Body of pancreas (tissue), 4 donors: ENCODE results near the gene FXN. TPM values are rescaled to one million over a fixed set of nuclear protein-coding genes. Genes with fewer than 3 reads are reported as not detected.

Source experiments
- ATAC-seq: fragments of 150-250 bp; one replicate; pipeline ENCODE4 v1.9.1; 2016
- DNase-seq, 4 donors: peaks; one replicate each; pipeline ENCODE4 v3.0.0-alpha.2; 2019
- H3K27ac ChIP-seq, 4 donors: fragments of 200-600 bp; sonication (generic); 1 replicate in 3 of 4; 2 replicates in 1 of 4; pipeline versions ENCODE4 v1.5.1 to v1.6.1; 2016 to 2019; ENCODE audit warnings: mild to moderate bottlenecking in 1 of 4, mixed read lengths in 1 of 4, moderate library complexity in 1 of 4
- H3K27me3 ChIP-seq, 2 donors: fragments of 200-600 bp; sonication (generic); one replicate each; pipeline ENCODE4 v1.6.0; 2016; ENCODE audit warnings: mild to moderate bottlenecking in 1 of 2
- H3K36me3 ChIP-seq, 2 donors: fragments of 200-600 bp; sonication (generic); replicated peaks in 1 of 2; 2 replicates each; pipeline ENCODE4 v1.5.1; 2016; ENCODE audit warnings: low read depth in 2 of 2; ENCODE audit not compliant: insufficient read depth in 1 of 2
- H3K4me1 ChIP-seq: fragments of 200-600 bp; sonication (generic); one replicate; pipeline ENCODE4 v1.6.0; 2016
- H3K4me3 ChIP-seq, 2 donors: fragments of 200-600 bp; sonication (generic); 1 replicate in 1 of 2; 2 replicates in 1 of 2; pipeline ENCODE4 v1.5.1; 2016 to 2019
- H3K9me3 ChIP-seq, 3 donors: fragments of 200-600 bp; sonication (generic); 1 replicate in 2 of 3; 2 replicates in 1 of 3; pipeline ENCODE4 v1.5.1; 2016
- POLR2A ChIP-seq, 3 donors: fragments of 450-650 bp; IDR thresholded peaks; one replicate each; pipeline ENCODE4 v1.6.1; 2016; ENCODE audit warnings: antibody characterized with exemption in 3 of 3, mild to moderate bottlenecking in 2 of 3
- WGBS, 2 donors: methylation state at CpG; one replicate each; pipeline ENCODE4 v1.1.5; 2017; 5-methylcytosine and 5-hydroxymethylcytosine counted together
- intact Hi-C: fragments of 100-400 bp; cut with DNase I; formaldehyde crosslinking; loops from one replicate; pipeline ENCODE4 v1.15.1; 2023
- total RNA-seq, 2 donors: library from RNA; depleted of rRNA; stranded (reverse); fragments of >200 nt; gene quantifications; one replicate each; pipeline ENCODE4 v1.1.0, GENCODE V29; 2016
- TF ChIP-seq, protein P1 (sequence below), 7 experiments: fragments of 450-650 bp in 4 of 7; fragments of 200-600 bp in 3 of 7; sonication (generic) in 3 of 7; IDR thresholded peaks; one replicate each; pipeline ENCODE4 v1.5.1; 2016 to 2019; ENCODE audit warnings: antibody characterized with exemption in 7 of 7

The FXN gene
- total RNA-seq, 2 donors from 2014 or later = 3.1 to 6.9 TPM

DNA sequence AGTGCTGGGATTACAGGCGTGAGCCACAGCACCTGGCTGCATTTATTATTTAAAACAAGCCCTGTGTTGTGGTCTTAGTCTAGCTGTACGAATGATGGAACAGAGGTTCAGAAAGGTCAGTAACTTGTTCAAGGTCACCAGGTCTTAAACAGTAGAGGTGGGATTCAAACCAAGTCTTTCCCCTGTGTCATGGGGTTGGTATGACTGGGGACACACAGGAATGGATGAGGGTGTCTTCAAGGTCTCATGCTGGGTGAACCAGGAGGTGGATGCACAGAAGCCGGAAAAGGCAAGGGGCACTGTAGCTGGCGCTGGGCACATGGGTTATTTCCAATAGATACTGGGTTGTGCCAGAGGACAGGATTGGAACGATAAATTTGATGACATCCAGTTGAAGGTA lies 106.3 kb downstream of the FXN start:
- Histone ChIP-seq H3K36me3 (no peaks in the 10 kb centered on the region), H3K4me1 (peaks cover 9% of the 10 kb centered on the region), H3K4me3 (no peak overlapping the region), H3K27me3 (no peaks in the 10 kb centered on the region), H3K9me3 (no peaks in the 10 kb centered on the region), H3K27ac (no peak overlapping the region)
- TF ChIP-seq POLR2A (IDR thresholded peaks at IDR 0.05) = no peak
- TF ChIP-seq, protein P1, sequence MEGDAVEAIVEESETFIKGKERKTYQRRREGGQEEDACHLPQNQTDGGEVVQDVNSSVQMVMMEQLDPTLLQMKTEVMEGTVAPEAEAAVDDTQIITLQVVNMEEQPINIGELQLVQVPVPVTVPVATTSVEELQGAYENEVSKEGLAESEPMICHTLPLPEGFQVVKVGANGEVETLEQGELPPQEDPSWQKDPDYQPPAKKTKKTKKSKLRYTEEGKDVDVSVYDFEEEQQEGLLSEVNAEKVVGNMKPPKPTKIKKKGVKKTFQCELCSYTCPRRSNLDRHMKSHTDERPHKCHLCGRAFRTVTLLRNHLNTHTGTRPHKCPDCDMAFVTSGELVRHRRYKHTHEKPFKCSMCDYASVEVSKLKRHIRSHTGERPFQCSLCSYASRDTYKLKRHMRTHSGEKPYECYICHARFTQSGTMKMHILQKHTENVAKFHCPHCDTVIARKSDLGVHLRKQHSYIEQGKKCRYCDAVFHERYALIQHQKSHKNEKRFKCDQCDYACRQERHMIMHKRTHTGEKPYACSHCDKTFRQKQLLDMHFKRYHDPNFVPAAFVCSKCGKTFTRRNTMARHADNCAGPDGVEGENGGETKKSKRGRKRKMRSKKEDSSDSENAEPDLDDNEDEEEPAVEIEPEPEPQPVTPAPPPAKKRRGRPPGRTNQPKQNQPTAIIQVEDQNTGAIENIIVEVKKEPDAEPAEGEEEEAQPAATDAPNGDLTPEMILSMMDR (IDR thresholded peaks at IDR 0.05) = no peak
- ATAC-seq (no peak), DNase-seq (no peak)
- intact Hi-C loops = no loop called here
- 62 to 64% methylated on average over 5 of the region's 5 CpGs for WGBS, 2 donors

- no peak for ATAC-seq
- WGBS, 2 donors = 63 to 66% methylated on average over 1 of the region's 1 CpG
- no peak overlapping the region for H3K27ac ChIP-seq
- no peaks in the 10 kb centered on the region for H3K9me3 ChIP-seq
- TF ChIP-seq, protein P1 (IDR thresholded peaks at IDR 0.05) = no peak
- intact Hi-C loops = no loop called here
- peaks cover 9% of the 10 kb centered on the region for H3K4me1 ChIP-seq
- H3K4me3 ChIP-seq = no peak overlapping the region
- no peaks in the 10 kb centered on the region for H3K36me3 ChIP-seq
- no peaks in the 10 kb centered on the region for H3K27me3 ChIP-seq
- DNase-seq = no peak
Measured at GRCh38 chr9:69143291-69143690, 107.7 kb downstream of the FXN start.

- ATAC-seq = no peak
- 90% methylated on average over 8 of the region's 8 CpGs for WGBS, 2 donors
Measured at GRCh38 chr9:69145144-69145715, 109.7 kb downstream of the FXN start.

DNA sequence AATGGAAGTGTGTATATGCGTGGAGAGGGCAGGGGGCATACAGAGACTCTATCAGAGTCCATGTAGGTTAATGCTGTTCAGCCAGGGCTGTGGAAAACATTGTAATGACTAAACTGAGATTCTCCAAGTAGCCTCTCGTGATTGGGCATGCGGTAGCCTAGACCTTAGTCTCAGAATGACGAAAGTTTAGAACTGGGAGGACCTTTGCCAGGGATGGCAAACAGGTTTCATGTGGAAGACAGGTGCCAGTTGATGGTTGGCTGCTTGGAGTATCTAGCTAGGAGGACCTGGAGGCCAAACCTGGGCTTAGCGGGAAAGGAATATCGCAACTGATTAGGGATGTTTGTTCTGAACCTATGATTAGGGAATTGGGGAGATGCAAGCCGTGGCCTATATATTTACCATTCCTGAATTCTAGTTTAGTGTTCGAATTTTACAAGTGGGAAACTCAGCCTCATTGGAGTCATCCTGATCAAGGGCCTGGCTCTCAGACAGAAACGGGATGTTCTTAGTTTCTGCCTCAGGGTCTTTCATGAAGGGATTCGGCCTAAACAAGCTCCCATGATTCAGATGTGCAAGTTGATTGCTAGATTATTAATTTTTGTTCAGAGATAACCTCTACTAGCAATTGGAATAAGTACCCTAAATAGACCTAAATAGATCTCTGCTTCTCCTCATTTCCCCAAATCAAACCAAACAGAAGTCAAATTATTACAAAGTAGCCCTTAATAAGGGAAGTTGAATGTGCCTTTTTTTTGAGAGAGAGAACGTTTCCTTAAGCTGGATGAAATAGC lies 111.7 kb downstream of the FXN start:
- peaks cover 11% of the 10 kb centered on the region for H3K4me1 ChIP-seq
- intact Hi-C loops = no loop called here
- no peak for DNase-seq

More at GRCh38 chr9:69145144-69145715, 109.7 kb downstream of the FXN start:
- H3K27me3 ChIP-seq = no peaks in the 10 kb centered on the region
- H3K27ac ChIP-seq = no peak overlapping the region
- no peak for DNase-seq
- no peak overlapping the region for H3K4me3 ChIP-seq
- TF ChIP-seq, protein P1 (IDR thresholded peaks at IDR 0.05) = no peak
- TF ChIP-seq POLR2A (IDR thresholded peaks at IDR 0.05) = no peak
- H3K36me3 ChIP-seq = no peaks in the 10 kb centered on the region
- H3K4me1 ChIP-seq = peaks cover 19% of the 10 kb centered on the region
- intact Hi-C loops = no loop called here
- no peaks in the 10 kb centered on the region for H3K9me3 ChIP-seq

More for the DNA sequence above, 111.7 kb downstream of the FXN start:
- Histone ChIP-seq H3K27ac (no peak overlapping the region), H3K4me3 (no peak overlapping the region), H3K27me3 (no peaks in the 10 kb centered on the region), H3K9me3 (no peaks in the 10 kb centered on the region), H3K36me3 (no peaks in the 10 kb centered on the region)
- no peak for ATAC-seq
- 80% methylated on average over 11 of the region's 11 CpGs for WGBS, 2 donors
- TF ChIP-seq, protein P1 (IDR thresholded peaks at IDR 0.05) = no peak
- TF ChIP-seq POLR2A (IDR thresholded peaks at IDR 0.05) = no peak
